Osteocyte (in vitro differentiated cells): ENCODE measurements around the gene PSPH. TPM values are rescaled to one million over a fixed set of nuclear protein-coding genes. Genes with fewer than 3 reads are reported as not detected.

ENCODE experiments used
- DNase-seq: peaks from one replicate; pipeline ENCODE4 v3.0.0; 2021; ENCODE audit warnings: mixed read lengths; ENCODE audit not compliant: unreplicated experiment; ENCODE audit errors: extremely low spot score
- H3K27ac Mint-ChIP-seq: one replicate; pipeline ENCODE4 v1.8.0; 2021; ENCODE audit warnings: mild to moderate bottlenecking, mixed read lengths; ENCODE audit not compliant: unreplicated experiment
- H3K27me3 Mint-ChIP-seq: one replicate; pipeline ENCODE4 v1.8.0; 2021; ENCODE audit warnings: mixed read lengths; ENCODE audit not compliant: unreplicated experiment
- H3K36me3 Mint-ChIP-seq: one replicate; pipeline ENCODE4 v1.8.0; 2021; ENCODE audit warnings: mixed read lengths; ENCODE audit not compliant: unreplicated experiment
- H3K4me1 Mint-ChIP-seq: one replicate; pipeline ENCODE4 v1.8.0; 2021; ENCODE audit warnings: mixed read lengths; ENCODE audit not compliant: unreplicated experiment
- H3K4me3 Mint-ChIP-seq: one replicate; pipeline ENCODE4 v1.8.0; 2021; ENCODE audit warnings: mild to moderate bottlenecking, moderate library complexity, mixed read lengths; ENCODE audit not compliant: unreplicated experiment
- H3K9me3 Mint-ChIP-seq: one replicate; pipeline ENCODE4 v1.8.0; 2021; ENCODE audit warnings: mixed read lengths; ENCODE audit not compliant: unreplicated experiment
- total RNA-seq: library from RNA; stranded (reverse); gene quantifications from 2 replicates; pipeline ENCODE4 v1.2.1, GENCODE V29; 2021
- TF ChIP-seq, protein P1 (sequence below): fragments of 200-600 bp; sonication (generic); IDR thresholded peaks from 2 replicates; pipeline ENCODE4 v1.5.0; 2021; ENCODE audit warnings: antibody characterized with exemption, mild to moderate bottlenecking, moderate library complexity

The PSPH gene
- total RNA-seq, 1 donor from 2014 or later = 33.6 TPM

DNA sequence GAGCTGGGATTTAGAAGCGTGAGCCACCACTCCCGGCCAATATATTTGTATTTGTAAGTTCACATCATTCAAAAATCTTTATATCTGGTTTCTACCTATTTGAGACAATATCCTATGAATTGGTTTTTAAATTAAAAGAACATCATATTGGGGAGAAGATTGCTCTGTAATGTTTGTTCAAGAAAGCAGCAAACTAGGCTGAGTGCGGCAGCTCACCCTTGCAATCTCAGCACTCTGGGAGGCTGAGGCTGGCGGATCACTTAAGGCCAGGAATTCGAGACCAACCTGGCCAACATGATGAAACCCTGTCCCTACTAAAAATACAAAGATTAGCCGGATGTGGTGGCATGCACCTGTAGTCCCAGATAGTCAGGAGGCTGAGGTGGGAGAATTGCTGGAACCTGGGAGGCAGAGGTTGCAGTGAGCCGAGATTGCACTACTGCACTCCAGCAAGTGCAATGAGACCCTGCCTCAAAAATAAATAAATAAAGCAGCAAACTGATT is 77.4 kb downstream of the PSPH start:
- Mint-ChIP-seq H3K9me3 (no peaks in the 10 kb centered on the region), H3K36me3 (peaks cover 15% of the 10 kb centered on the region), H3K4me1 (peaks cover 27% of the 10 kb centered on the region), H3K4me3 (no peak overlapping the region), H3K27me3 (no peaks in the 10 kb centered on the region), H3K27ac (no peak overlapping the region)
- TF ChIP-seq, protein P1, sequence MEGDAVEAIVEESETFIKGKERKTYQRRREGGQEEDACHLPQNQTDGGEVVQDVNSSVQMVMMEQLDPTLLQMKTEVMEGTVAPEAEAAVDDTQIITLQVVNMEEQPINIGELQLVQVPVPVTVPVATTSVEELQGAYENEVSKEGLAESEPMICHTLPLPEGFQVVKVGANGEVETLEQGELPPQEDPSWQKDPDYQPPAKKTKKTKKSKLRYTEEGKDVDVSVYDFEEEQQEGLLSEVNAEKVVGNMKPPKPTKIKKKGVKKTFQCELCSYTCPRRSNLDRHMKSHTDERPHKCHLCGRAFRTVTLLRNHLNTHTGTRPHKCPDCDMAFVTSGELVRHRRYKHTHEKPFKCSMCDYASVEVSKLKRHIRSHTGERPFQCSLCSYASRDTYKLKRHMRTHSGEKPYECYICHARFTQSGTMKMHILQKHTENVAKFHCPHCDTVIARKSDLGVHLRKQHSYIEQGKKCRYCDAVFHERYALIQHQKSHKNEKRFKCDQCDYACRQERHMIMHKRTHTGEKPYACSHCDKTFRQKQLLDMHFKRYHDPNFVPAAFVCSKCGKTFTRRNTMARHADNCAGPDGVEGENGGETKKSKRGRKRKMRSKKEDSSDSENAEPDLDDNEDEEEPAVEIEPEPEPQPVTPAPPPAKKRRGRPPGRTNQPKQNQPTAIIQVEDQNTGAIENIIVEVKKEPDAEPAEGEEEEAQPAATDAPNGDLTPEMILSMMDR = no peak
- DNase-seq = no peak

DNA sequence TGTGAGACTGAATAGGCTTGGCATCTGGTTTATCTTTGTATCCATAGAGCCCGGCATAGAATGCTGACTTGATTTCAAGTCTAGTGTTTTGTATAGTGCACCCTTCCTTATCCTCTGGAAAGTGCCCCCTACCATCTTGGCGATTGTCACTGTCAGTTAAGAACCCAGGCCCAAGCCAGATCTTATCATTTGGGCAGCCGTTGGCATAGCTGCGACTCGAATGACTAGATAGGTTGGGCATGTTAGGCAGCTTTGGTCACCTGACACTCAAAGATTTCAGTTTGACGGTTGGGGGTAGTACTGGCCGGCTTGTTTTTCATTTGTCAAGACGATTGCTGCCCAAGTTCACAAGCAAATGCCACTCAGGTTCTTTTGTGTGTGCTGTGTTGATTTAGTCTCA is 80.3 kb downstream of the PSPH start:
- TF ChIP-seq, protein P1 = no peak
- no peak overlapping the region for H3K27ac Mint-ChIP-seq
- peaks cover 22% of the 10 kb centered on the region for H3K36me3 Mint-ChIP-seq
- H3K4me1 Mint-ChIP-seq = peaks cover 9% of the 10 kb centered on the region
- H3K4me3 Mint-ChIP-seq = no peak overlapping the region
- no peaks in the 10 kb centered on the region for H3K27me3 Mint-ChIP-seq
- H3K9me3 Mint-ChIP-seq = no peaks in the 10 kb centered on the region
- DNase-seq = no peak

DNA sequence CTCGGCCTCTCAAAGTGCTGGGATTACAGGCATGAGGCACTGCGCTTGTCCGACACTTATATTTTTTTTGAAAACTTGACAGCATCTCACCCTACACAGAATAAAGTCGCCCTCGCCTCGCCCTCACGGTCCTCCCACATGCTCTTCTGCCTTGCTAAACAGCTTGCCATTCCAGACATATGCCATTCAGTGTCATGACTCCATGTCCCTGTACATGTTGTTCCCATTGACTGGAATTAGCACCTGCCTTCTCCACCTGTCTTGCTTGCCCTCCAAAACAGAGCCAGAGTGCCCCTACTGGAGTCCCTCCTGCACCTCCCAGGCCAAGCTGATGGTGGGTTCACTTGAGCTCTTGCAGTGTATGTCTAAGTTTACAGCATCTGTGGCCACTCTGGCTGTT is 80.7 kb downstream of the PSPH start:
- TF ChIP-seq, protein P1 = no peak
- no peaks in the 10 kb centered on the region for H3K9me3 Mint-ChIP-seq
- no peak overlapping the region for H3K4me3 Mint-ChIP-seq
- H3K4me1 Mint-ChIP-seq = peaks cover 13% of the 10 kb centered on the region
- H3K27ac Mint-ChIP-seq = no peak overlapping the region
- H3K27me3 Mint-ChIP-seq = no peaks in the 10 kb centered on the region
- DNase-seq = no peak
- H3K36me3 Mint-ChIP-seq = peaks cover 22% of the 10 kb centered on the region

DNA sequence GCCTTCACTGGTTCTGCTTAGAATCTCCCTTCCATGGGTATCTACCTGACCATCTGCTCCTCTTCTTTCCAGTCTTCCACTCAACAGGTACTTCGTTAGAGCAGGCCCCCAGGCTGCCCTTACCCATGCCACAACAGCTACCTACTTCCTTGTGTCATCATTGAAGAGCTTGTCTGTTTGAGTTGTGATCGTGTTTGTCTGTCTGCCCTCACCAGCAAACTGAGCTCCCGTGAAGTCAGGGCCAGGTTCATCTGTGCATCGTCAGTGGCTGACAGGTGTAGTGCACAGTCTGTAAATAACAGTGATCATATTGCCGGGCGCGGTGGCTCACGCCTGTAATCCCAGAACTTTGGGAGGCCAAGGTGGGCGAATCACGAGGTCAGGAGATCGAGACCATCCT is 81.9 kb downstream of the PSPH start:
- no peak overlapping the region for H3K27ac Mint-ChIP-seq
- peaks cover 16% of the 10 kb centered on the region for H3K4me1 Mint-ChIP-seq
- H3K27me3 Mint-ChIP-seq = no peaks in the 10 kb centered on the region
- peaks cover 22% of the 10 kb centered on the region for H3K36me3 Mint-ChIP-seq
- H3K4me3 Mint-ChIP-seq = no peak overlapping the region
- no peak for DNase-seq
- H3K9me3 Mint-ChIP-seq = no peaks in the 10 kb centered on the region
- TF ChIP-seq, protein P1 = no peak

DNA sequence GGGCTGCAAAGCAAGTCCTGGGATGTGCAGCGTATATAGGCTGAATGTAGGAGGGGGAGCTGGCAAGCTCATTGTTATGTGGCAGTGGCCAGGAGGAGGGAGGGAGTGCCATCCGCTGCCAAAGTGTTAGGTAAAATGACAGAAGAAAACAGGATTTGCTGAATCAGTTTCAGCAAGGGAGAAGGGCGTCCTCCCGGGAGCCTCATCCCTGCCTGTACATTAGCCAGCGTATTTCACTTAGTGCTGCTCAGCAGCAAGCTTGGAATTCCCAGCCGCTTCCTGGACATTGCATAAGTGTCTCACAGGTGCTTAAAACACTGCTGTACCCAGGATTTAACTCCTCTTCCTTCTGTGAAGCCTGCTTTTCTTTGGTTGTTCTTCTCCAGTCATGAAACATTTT is 84.4 kb downstream of the PSPH start:
- Mint-ChIP-seq H3K4me3 (no peak overlapping the region), H3K36me3 (peaks cover 22% of the 10 kb centered on the region)

More for the DNA sequence above, 84.4 kb downstream of the PSPH start:
- Mint-ChIP-seq H3K9me3 (no peaks in the 10 kb centered on the region), H3K27me3 (no peaks in the 10 kb centered on the region), H3K27ac (peak overlapping the region; percentile 34), H3K4me1 (peaks cover 24% of the 10 kb centered on the region)
- TF ChIP-seq, protein P1 = no peak
- DNase-seq = no peak
